ENCODE measurements around the gene RIPOR2. TPM values are rescaled to one million over a fixed set of nuclear protein-coding genes. Genes with fewer than 3 reads are reported as not detected.

RIPOR2 gene
- total and polyA plus RNA-seq, 10 of the 15 experiments (the other 5 are each of a cell fraction or from before 2014, with no cell fraction given), result 22.2 to 48.2 (median 34.7) TPM

DNA sequence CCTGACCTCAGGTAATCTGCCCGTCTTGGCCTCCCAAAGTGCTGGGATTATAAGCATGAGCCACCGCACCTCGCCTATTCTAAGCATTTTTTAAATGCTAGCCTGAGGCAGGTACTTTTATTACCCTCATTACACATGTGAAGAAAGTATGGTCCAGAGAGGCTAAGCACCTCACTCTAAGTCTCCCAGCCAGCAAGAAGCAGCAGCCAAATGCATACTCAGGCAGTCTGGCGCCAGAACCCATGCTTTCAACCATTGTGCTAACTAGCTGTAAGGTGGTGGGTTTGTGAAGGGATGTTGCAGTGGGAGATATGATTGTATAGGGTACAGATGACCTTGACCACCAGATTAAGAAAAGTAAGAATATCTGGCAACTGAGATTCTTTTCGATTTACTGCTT, 26.1 kb upstream of the RIPOR2 start:
- no peaks in the 10 kb centered on the region for H4K20me1 ChIP-seq (ENCODE audit: control insufficient read depth, insufficient read depth)
- BruUV-seq (replicated peaks), result no TSS peak
- H2AFZ ChIP-seq (ENCODE audit: control insufficient read depth, low read depth, low read length), result no peak overlapping the region
- intact Hi-C loops (cut with micrococcal nuclease; ENCODE audit: unreplicated experiment) (no loop called here), in situ Hi-C loops (cut with MboI) (no loop called here)
- H3K79me2 ChIP-seq (ENCODE audit: control insufficient read depth, insufficient read depth, low read length), result no peaks in the 10 kb centered on the region
- no peaks in the 10 kb centered on the region; the same call in 2 of the 3 replicates for H3K9me3 ChIP-seq (replicated peaks; ENCODE audit: control insufficient read depth, insufficient read depth, low read length)
- H3K9ac ChIP-seq (ENCODE audit: control insufficient read depth, insufficient read depth, low read length), result no peak overlapping the region
- peak; percentile 38 for FAIRE-seq
- SMC1A ChIA-PET (ENCODE audit: uncharacterized antibody, unreplicated experiment), result interaction anchor here (1.1 to 3.0 kb wide), 7 partner anchors 9 to 53 kb away, joined by 4 to 17 read pairs (median 7); no protein-coding TSS in a partner anchor
- no peak overlapping the region for H3K4me3 ChIP-seq
- peak; percentile 67 for ATAC-seq
- H3K27me3 ChIP-seq (replicated peaks in 1 of 2; ENCODE audit: control insufficient read depth in 2 of 2, insufficient read depth in 2 of 2, low read length in 1 of 2), result no peaks in the 10 kb centered on the region
- H3K27ac ChIP-seq (ENCODE audit: control insufficient read depth, insufficient read depth), result no peak overlapping the region
- DNase-seq (ENCODE audit: low read depth, low spot score), result no peak
- TF ChIP-seq, protein P1, sequence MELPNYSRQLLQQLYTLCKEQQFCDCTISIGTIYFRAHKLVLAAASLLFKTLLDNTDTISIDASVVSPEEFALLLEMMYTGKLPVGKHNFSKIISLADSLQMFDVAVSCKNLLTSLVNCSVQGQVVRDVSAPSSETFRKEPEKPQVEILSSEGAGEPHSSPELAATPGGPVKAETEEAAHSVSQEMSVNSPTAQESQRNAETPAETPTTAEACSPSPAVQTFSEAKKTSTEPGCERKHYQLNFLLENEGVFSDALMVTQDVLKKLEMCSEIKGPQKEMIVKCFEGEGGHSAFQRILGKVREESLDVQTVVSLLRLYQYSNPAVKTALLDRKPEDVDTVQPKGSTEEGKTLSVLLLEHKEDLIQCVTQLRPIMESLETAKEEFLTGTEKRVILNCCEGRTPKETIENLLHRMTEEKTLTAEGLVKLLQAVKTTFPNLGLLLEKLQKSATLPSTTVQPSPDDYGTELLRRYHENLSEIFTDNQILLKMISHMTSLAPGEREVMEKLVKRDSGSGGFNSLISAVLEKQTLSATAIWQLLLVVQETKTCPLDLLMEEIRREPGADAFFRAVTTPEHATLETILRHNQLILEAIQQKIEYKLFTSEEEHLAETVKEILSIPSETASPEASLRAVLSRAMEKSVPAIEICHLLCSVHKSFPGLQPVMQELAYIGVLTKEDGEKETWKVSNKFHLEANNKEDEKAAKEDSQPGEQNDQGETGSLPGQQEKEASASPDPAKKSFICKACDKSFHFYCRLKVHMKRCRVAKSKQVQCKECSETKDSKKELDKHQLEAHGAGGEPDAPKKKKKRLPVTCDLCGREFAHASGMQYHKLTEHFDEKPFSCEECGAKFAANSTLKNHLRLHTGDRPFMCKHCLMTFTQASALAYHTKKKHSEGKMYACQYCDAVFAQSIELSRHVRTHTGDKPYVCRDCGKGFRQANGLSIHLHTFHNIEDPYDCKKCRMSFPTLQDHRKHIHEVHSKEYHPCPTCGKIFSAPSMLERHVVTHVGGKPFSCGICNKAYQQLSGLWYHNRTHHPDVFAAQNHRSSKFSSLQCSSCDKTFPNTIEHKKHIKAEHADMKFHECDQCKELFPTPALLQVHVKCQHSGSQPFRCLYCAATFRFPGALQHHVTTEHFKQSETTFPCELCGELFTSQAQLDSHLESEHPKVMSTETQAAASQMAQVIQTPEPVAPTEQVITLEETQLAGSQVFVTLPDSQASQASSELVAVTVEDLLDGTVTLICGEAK (IDR thresholded peaks at IDR 0.05; ENCODE audit: borderline replicate concordance), result no peak
- no peak for TF ChIP-seq HDAC2 (IDR thresholded peaks at IDR 0.05)
- no peak for TF ChIP-seq WRNIP1 (IDR thresholded peaks at IDR 0.05; ENCODE audit: borderline replicate concordance, low read depth, low read length)
- TF ChIP-seq, protein P2, sequence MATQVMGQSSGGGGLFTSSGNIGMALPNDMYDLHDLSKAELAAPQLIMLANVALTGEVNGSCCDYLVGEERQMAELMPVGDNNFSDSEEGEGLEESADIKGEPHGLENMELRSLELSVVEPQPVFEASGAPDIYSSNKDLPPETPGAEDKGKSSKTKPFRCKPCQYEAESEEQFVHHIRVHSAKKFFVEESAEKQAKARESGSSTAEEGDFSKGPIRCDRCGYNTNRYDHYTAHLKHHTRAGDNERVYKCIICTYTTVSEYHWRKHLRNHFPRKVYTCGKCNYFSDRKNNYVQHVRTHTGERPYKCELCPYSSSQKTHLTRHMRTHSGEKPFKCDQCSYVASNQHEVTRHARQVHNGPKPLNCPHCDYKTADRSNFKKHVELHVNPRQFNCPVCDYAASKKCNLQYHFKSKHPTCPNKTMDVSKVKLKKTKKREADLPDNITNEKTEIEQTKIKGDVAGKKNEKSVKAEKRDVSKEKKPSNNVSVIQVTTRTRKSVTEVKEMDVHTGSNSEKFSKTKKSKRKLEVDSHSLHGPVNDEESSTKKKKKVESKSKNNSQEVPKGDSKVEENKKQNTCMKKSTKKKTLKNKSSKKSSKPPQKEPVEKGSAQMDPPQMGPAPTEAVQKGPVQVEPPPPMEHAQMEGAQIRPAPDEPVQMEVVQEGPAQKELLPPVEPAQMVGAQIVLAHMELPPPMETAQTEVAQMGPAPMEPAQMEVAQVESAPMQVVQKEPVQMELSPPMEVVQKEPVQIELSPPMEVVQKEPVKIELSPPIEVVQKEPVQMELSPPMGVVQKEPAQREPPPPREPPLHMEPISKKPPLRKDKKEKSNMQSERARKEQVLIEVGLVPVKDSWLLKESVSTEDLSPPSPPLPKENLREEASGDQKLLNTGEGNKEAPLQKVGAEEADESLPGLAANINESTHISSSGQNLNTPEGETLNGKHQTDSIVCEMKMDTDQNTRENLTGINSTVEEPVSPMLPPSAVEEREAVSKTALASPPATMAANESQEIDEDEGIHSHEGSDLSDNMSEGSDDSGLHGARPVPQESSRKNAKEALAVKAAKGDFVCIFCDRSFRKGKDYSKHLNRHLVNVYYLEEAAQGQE (IDR thresholded peaks at IDR 0.05; ENCODE audit: low read depth, low read length), result no peak
- TF ChIP-seq ELK1 (IDR thresholded peaks at IDR 0.05; ENCODE audit: low read depth, low read length), result no peak
- no peak for TF ChIP-seq SP1 (IDR thresholded peaks at IDR 0.05; ENCODE audit: low read depth, low read length)
- no peak for TF ChIP-seq YY1 (IDR thresholded peaks at IDR 0.05; ENCODE audit: low read depth, low read length)
- TF ChIP-seq FOS (IDR thresholded peaks at IDR 0.05; ENCODE audit: borderline replicate concordance, extremely low read depth, insufficient read length), result no peak
- TF ChIP-seq NBN (IDR thresholded peaks at IDR 0.05), result no peak
- TF ChIP-seq RELB (IDR thresholded peaks at IDR 0.05; ENCODE audit: low read depth), result no peak
- no peak for TF ChIP-seq KAT2A (conservative IDR thresholded peaks at IDR 0.05; ENCODE audit: control insufficient read depth, low read depth, low read length)
- no peak for TF ChIP-seq SRF (IDR thresholded peaks at IDR 0.05; ENCODE audit: low read depth in 2 of 2, low read length in 2 of 2)
- no peak for TF ChIP-seq JUND (IDR thresholded peaks at IDR 0.05; ENCODE audit: low read depth, low read length)
- TF ChIP-seq ESRRA (IDR thresholded peaks at IDR 0.05; ENCODE audit: low read length), result no peak
- POLR2A ChIA-PET, result interaction anchor here (1.7 kb wide), 1 partner anchor 25 kb away, joined by 5 read pairs; no protein-coding TSS in a partner anchor
- H3K4me2 ChIP-seq (ENCODE audit: control insufficient read depth, insufficient read depth), result no peak overlapping the region
- WGBS (ENCODE audit: insufficient coverage, insufficient replicate concordance, low lambda C conversion rate, missing lambda C conversion rate), result 55% methylated on average over 5 of the region's 5 CpGs
- H3K36me3 ChIP-seq (ENCODE audit: control insufficient read depth in 2 of 2, insufficient read depth in 2 of 2, low read length in 1 of 2), result no peaks in the 10 kb centered on the region
- peaks cover 8% of the 10 kb centered on the region for H3K4me1 ChIP-seq (ENCODE audit: control insufficient read depth, insufficient read depth, low read length)
- RAD21 ChIA-PET (ENCODE audit: unreplicated experiment), result interaction anchor here (1.0 to 1.3 kb wide), 3 partner anchors 10 to 28 kb away, joined by 3 to 4 read pairs (median 4); no protein-coding TSS in a partner anchor
- CTCF ChIA-PET, result interaction anchor here (0.9 to 3.6 kb wide), 6 partner anchors 10 to 109 kb away, joined by 3 to 27 read pairs (median 4); no protein-coding TSS in a partner anchor
